Activated naive CD4-positive, alpha-beta T cell treated with anti-CD3 and anti-CD28 coated beads, Interleukin-2, amount 10 ng/mL, durations not matched to agents 7 days and 5 days (primary cell): Measurements from ENCODE around the gene SH3TC1.

Source experiments
- CTCF ChIA-PET: fragments of 350-600 bp; sonication (Branson Sonifier 250); formaldehyde crosslinking; loops from one replicate; lab custom pipeline; 2021; ENCODE audit warnings: antibody characterized with exemption; lab: Charles Lee
- DNase-seq: peaks from one replicate; pipeline ENCODE4 v3.0.0-alpha.2; 2020
- H3K27ac Mint-ChIP-seq: one replicate; pipeline ENCODE4 v1.8.0; 2021; ENCODE audit warnings: mild to moderate bottlenecking, moderate library complexity, mixed read lengths
- H3K27me3 Mint-ChIP-seq: one replicate; pipeline ENCODE4 v1.8.0; 2021; ENCODE audit warnings: mild to moderate bottlenecking, mixed read lengths
- H3K36me3 Mint-ChIP-seq: one replicate; pipeline ENCODE4 v1.8.0; 2021; ENCODE audit warnings: mixed read lengths
- H3K4me1 Mint-ChIP-seq: one replicate; pipeline ENCODE4 v1.8.0; 2021; ENCODE audit warnings: mixed read lengths
- H3K4me3 Mint-ChIP-seq: one replicate; pipeline ENCODE4 v1.8.0; 2021; ENCODE audit warnings: mild to moderate bottlenecking, moderate library complexity, mixed read lengths
- H3K9me3 Mint-ChIP-seq: one replicate; pipeline ENCODE4 v1.8.0; 2021; ENCODE audit warnings: mixed read lengths

SH3TC1 gene

DNA sequence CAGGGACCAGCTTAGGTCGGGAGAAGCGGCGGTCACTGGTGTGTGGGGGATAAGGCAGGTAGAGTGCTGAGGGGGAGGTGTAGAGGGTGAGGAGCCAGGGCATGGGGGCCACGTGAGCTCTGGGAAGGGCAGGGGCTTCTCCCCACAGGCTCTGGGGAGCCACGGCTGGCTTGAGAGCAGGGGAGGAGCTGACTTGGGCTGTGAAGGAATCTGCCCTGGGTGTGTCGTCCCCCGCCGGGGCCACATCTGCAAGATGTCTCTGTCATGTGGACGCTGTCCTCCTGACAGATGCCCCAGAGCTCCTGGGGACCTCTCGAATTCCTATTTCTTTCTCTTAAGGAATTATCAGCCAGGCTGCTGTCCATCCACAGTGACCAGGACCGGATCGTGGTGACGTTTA lies 15.0 kb downstream of the SH3TC1 start:
- Mint-ChIP-seq H3K4me3 (no peak overlapping the region), H3K4me1 (peaks cover 4% of the 10 kb centered on the region), H3K36me3 (no peaks in the 10 kb centered on the region), H3K9me3 (no peaks in the 10 kb centered on the region), H3K27me3 (no peaks in the 10 kb centered on the region), H3K27ac (no peak overlapping the region)
- CTCF ChIA-PET = interaction anchor here (1.7 kb wide), 1 partner anchor 37 kb away, joined by 4 read pairs; no protein-coding TSS in a partner anchor
- DNase-seq = no peak

DNA sequence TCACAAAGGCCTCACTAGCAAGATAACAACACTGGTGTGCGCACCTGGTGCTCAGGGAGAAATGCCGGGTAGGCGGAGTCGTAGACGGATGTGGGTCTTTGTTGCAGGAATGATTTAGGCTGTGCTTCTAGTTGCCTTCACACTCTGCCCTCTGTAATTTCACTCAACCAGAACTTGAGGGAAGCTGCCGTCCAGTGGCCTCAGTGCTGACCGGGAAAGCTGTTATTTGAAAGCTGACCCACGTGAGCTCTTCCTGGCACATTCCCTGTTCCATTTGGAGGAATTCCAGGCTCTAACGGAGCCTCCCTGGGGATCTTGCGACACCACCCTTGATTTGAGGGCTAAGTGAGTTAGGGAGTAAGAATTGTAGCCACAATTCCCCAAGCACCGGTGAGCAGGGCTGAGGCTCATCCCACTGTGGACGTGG lies 15.9 kb downstream of the SH3TC1 start:
- no peak for DNase-seq
- H3K4me3 Mint-ChIP-seq = no peak overlapping the region
- CTCF ChIA-PET = no interaction called here
- no peak overlapping the region for H3K27ac Mint-ChIP-seq
- no peaks in the 10 kb centered on the region for H3K27me3 Mint-ChIP-seq
- no peaks in the 10 kb centered on the region for H3K9me3 Mint-ChIP-seq
- H3K4me1 Mint-ChIP-seq = peaks cover 4% of the 10 kb centered on the region
- H3K36me3 Mint-ChIP-seq = no peaks in the 10 kb centered on the region

DNA sequence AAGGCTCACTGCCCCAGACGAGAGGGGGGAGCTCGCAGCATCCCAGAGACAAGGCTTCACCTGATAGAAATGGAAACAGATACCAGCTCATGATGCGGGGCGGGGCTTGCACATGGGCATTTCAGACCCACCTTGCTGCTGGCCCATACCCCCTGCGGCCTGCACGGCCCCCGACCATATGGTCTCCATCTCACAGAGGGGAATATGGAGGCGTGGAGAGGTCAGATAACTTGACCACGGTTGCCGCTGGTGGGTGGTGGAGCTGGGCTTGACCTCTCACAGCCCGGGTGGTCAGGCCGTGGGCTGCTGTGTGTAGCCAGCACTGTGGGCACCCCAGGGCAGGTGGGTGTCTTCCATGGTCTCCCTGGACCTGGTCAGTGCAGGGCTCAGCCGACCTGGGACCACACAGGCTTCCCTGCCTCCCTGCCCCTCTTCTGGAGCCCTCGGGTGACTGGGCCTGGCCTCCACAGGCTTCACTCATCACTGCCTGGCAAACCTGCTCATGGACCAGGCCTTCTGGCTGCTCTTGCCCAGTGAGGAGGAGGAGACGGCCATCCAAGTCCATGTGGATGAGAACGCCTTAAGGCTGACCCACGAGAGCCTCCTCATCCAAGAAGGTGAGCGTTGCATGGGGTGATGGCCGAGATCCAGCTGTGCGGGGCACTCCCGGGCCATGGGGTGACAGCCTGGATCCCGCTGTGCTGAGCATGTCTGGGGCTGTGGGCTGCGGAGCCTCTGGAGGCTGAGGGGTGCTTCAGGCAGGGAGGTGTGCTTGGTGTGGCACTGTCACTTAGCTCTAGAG lies 16.8 kb downstream of the SH3TC1 start:
- CTCF ChIA-PET = no interaction called here
- Mint-ChIP-seq H3K27me3 (no peaks in the 10 kb centered on the region), H3K4me1 (peaks cover 4% of the 10 kb centered on the region), H3K4me3 (no peak overlapping the region), H3K36me3 (no peaks in the 10 kb centered on the region), H3K9me3 (no peaks in the 10 kb centered on the region), H3K27ac (no peak overlapping the region)
- DNase-seq = no peak

DNA sequence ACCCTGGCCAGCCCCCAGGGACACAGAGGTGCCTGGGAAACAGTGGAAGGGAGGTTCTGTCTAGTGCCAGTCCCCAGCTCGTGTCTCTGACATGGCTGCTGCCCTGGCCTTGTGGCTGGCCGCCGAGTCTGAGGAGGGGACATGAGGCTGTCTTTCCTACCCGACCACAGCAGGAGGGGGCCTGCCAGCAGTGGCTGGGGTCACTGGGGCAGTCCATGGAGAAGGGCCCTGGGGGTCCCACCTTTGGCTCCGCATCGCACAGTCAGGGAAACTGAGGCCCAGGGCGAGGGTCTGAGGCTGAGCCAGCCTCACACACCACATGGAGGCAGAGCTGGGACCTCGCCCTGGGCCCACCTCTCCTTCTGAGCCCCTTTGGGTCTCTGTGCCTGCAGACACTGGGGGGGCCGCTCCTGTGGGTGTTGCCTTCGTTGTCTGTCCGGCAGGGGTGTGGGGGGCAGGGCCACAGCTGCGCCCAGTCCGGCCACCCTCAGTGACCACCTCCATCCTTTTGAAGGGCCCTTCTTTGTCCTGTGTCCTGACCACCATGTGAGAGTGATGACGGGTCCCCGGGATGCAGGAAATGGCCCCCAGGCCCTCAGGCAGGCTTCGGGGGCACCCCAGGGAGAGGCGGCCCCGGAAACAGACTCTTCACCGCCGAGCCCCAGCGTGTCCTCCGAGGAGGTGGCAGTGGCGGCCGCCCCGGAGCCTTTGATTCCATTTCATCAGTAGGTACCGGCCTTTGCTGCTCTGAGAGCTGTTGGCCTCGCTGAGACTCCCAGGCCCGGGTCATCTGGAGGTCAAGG lies 17.6 kb downstream of the SH3TC1 start:
- H3K4me1 Mint-ChIP-seq = peaks cover 11% of the 10 kb centered on the region
- DNase-seq = no peak
- no peak overlapping the region for H3K27ac Mint-ChIP-seq
- no peak overlapping the region for H3K4me3 Mint-ChIP-seq
- no peaks in the 10 kb centered on the region for H3K9me3 Mint-ChIP-seq
- CTCF ChIA-PET = no interaction called here
- no peaks in the 10 kb centered on the region for H3K27me3 Mint-ChIP-seq
- peaks cover 3% of the 10 kb centered on the region for H3K36me3 Mint-ChIP-seq

DNA sequence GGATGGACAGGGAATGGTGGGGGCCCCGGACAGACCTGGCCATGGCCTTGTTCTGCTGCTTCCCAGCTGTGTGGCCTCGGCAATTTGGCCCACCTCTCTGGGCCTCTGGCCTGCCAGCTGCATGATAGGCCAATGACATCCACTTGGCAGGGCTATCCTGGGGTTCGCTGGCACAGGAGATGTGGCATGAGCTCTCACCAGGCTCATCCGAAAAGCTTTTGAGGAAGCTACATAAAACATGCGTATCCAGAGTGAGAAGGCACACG lies 18.1 kb downstream of the SH3TC1 start:
- CTCF ChIA-PET = no interaction called here
- no peak overlapping the region for H3K27ac Mint-ChIP-seq
- peaks cover 16% of the 10 kb centered on the region for H3K4me1 Mint-ChIP-seq
- H3K9me3 Mint-ChIP-seq = no peaks in the 10 kb centered on the region
- H3K27me3 Mint-ChIP-seq = no peaks in the 10 kb centered on the region
- no peak for DNase-seq
- peaks cover 4% of the 10 kb centered on the region for H3K36me3 Mint-ChIP-seq
- no peak overlapping the region for H3K4me3 Mint-ChIP-seq

DNA sequence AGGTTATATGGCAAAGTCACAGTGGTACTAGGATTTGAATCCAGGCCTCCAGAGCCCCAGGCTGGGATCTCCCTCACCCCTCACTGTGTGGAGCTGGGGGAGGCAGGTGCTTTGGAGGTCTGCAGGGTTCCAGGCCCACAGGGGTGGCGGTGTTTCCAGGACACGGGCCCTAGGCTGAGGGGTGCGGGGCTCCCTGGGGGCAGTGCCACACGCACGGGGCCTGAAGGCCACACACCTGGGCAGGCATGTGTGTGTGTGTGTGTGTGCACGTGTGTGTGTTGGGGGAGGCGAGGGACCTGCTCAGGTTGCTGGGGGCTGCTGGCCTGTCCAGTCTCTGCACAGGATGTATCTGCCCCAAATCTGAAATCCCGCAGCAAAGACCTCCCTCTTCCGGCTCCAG lies 18.8 kb downstream of the SH3TC1 start:
- Mint-ChIP-seq H3K4me3 (no peak overlapping the region), H3K4me1 (peaks cover 18% of the 10 kb centered on the region), H3K27me3 (no peaks in the 10 kb centered on the region), H3K27ac (no peak overlapping the region), H3K9me3 (no peaks in the 10 kb centered on the region), H3K36me3 (peaks cover 7% of the 10 kb centered on the region)
- DNase-seq = no peak
- CTCF ChIA-PET = interaction anchor here (0.8 kb wide), 1 partner anchor 41 kb away, joined by 4 read pairs; no protein-coding TSS in a partner anchor

DNA sequence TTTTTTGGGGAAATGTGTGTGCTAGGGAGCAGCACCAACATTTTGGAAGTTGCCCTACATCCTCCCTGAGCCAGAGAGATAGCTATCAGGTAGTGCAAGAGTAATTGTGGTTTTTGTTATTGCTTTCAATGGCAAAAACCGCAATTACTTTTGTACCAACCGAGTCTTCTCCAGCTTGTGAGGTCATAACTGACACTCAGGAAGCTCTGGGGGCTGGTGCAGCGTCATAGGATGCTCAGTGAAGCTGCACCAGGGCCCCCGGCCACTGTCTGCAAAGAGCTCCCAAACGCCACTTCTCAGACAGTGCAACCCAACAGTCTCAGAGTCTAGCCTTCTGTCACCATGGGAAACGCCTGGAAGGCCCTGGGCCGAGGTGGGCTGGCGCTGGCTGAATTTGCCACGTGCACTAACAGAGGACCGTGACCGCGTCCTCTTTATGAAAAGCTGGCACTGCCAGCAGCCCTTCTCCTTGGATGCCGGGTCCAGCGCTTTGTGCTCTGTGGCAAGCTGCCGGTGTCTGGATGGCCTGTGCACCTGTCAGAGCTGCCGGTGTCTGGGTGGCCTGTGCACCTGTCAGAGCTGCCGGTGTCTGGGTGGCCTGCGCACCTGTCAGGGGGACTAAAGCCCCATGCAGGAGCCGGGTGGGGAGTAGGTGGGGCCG lies 19.4 kb downstream of the SH3TC1 start:
- Mint-ChIP-seq H3K9me3 (no peaks in the 10 kb centered on the region), H3K27me3 (no peaks in the 10 kb centered on the region), H3K36me3 (peaks cover 7% of the 10 kb centered on the region), H3K27ac (peak overlapping the region; percentile 19), H3K4me1 (peaks cover 18% of the 10 kb centered on the region), H3K4me3 (no peak overlapping the region)
- CTCF ChIA-PET = interaction anchor here (0.8 kb wide), 1 partner anchor 42 kb away, joined by 4 read pairs; no protein-coding TSS in a partner anchor
- no peak for DNase-seq

DNA sequence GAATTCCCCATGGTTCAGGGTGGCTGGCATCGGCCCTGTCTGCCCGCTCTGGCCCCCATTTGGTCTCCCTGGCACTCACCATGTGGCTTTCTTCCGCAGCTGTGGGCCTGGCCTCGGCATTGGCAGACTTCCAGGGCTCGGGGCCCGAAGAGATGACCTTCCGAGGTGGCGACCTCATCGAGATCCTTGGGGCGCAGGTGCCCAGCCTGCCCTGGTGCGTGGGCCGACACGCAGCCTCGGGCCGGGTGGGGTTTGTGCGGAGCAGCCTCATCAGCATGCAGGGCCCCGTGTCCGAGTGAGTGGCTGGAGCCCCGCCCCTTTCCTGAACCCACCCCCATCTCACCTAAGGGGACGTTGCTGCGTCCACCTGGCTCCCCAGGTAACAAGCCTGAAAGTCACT lies 20.1 kb downstream of the SH3TC1 start:
- DNase-seq = no peak
- H3K36me3 Mint-ChIP-seq = peaks cover 13% of the 10 kb centered on the region
- H3K4me1 Mint-ChIP-seq = peaks cover 24% of the 10 kb centered on the region
- CTCF ChIA-PET = no interaction called here
- no peaks in the 10 kb centered on the region for H3K9me3 Mint-ChIP-seq
- H3K4me3 Mint-ChIP-seq = no peak overlapping the region
- no peak overlapping the region for H3K27ac Mint-ChIP-seq
- H3K27me3 Mint-ChIP-seq = no peaks in the 10 kb centered on the region

DNA sequence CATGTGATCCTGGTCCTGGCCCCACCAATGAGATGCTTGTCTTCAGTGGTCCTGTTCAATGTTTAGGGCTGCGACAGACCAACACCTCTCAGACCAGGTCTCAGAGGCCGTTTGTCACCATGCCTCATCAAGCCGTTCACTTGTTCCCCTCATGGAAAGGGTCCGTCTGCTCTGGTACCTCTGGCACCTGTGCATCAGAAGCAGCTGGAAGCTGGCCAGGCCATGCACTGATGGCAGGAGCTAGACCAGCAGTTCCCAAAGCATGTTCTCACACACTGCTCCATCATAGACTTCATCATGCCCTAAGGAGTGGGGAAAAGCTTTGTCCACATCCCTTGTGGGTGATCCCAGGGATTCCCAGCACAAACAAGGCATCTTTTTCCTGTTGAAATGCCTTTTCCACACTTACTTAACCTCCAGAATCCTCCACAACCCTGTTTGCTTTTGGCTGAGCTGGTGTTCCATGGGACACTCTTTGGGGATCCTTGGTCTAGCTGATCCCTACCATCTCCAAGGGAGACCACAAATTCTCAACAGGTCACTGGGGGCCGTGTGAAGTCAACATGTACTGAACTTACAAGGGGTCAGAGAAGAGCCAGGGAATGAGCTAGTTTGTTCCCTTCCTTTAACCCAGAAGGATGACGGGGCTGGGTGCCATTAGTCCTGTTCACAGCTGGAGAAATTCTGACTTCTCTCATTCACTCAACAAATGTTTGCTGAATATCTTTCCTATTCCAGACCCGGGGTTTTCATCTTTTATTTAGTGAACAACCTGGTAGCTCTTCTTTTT lies 21.8 kb downstream of the SH3TC1 start:
- Mint-ChIP-seq H3K4me1 (peaks cover 34% of the 10 kb centered on the region), H3K9me3 (no peaks in the 10 kb centered on the region), H3K36me3 (peaks cover 13% of the 10 kb centered on the region), H3K27ac (no peak overlapping the region), H3K4me3 (no peak overlapping the region), H3K27me3 (no peaks in the 10 kb centered on the region)
- CTCF ChIA-PET = interaction anchor here (1.3 to 2.1 kb wide), 2 partner anchors 21 to 44 kb away, joined by 3 to 6 read pairs; no protein-coding TSS in a partner anchor
- no peak for DNase-seq

DNA sequence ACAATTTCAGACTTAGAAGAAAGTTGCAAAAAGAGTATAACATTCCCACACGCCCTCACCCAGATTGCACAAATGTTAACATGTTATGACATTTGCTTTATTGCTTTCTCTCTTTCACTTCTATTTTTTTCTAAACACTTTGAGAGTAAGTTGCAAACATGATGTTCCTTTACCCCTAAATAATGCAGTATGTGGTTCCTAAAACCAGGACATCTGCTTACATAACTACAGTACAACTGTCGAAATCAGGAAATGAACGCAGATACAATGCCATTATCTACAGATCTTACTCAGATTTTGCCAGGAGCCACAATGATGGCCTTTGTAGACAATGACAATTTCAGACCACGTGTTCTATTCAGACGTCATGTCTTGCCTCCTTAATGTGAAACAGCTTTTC lies 22.4 kb downstream of the SH3TC1 start:
- peaks cover 35% of the 10 kb centered on the region for H3K4me1 Mint-ChIP-seq
- peak overlapping the region; percentile 57 for H3K27ac Mint-ChIP-seq
- peaks cover 13% of the 10 kb centered on the region for H3K36me3 Mint-ChIP-seq
- CTCF ChIA-PET = interaction anchor here (1.3 to 2.1 kb wide), 2 partner anchors 21 to 45 kb away, joined by 3 to 6 read pairs; no protein-coding TSS in a partner anchor
- no peak overlapping the region for H3K4me3 Mint-ChIP-seq
- DNase-seq = no peak
- H3K27me3 Mint-ChIP-seq = no peaks in the 10 kb centered on the region
- no peaks in the 10 kb centered on the region for H3K9me3 Mint-ChIP-seq

DNA sequence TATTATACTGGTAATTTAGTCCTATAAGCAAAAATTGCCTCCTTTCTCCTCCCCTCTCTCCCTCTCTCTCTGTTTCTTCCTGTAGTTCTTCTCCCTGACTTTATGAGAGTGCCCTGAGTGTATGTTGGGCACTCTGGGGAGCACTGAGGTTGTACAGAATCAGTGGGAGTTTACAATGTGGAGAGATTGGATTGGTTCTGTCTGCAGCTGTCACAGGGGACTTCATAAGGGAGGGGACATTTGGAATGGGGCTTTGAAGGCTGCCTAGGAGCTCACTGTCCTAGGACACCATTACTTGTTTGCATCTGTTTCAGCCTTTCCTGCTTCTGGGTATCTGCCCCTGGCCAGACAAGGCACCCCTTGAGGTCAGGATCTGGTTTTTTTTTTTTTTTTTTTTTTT lies 22.9 kb downstream of the SH3TC1 start:
- Mint-ChIP-seq H3K4me1 (peaks cover 39% of the 10 kb centered on the region), H3K27me3 (no peaks in the 10 kb centered on the region), H3K36me3 (peaks cover 13% of the 10 kb centered on the region), H3K27ac (no peak overlapping the region), H3K9me3 (no peaks in the 10 kb centered on the region), H3K4me3 (no peak overlapping the region)
- CTCF ChIA-PET = interaction anchor here (1.3 to 2.1 kb wide), 2 partner anchors 20 to 45 kb away, joined by 3 to 6 read pairs; no protein-coding TSS in a partner anchor
- DNase-seq = no peak

DNA sequence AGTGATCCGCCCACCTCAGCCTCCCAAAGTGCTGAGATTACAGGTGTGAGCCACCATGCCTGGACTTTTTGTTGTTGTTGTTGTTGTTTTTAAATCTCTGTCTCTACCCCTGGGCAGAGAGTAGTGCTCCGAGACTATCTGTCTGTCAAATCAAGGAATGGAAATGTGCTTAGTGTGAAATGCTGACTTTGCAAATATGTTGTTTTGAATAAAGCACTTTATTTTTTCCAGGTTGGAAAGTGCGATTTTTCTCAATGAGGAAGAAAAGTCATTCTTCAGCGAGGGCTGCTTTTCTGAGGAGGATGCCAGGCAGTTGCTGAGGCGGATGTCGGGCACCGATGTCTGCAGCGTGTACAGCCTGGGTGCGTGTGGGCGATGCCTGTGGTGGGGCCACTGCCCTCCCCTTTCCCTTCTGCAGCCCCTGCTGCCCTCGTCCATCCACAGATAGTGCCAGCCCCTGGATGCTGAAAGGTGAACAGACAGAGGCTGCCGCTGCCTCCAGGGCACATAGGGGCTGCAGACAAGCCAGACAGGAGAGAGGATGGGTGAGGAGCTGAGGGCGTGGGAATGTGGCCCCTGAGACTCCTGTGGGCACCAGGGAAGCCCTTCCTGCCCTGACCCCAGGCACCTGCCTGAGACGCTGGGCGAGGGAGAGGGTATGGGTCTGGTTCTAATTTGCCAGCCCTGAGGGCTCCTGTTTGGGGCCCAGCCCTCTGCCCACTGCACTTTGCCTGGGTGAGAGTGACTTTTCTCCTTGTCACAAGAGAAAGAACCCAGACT lies 23.7 kb downstream of the SH3TC1 start:
- Mint-ChIP-seq H3K27me3 (no peaks in the 10 kb centered on the region), H3K4me1 (peaks cover 42% of the 10 kb centered on the region), H3K27ac (peak overlapping the region; percentile 65)

More for the DNA sequence above, 23.7 kb downstream of the SH3TC1 start:
- Mint-ChIP-seq H3K36me3 (peaks cover 13% of the 10 kb centered on the region), H3K9me3 (no peaks in the 10 kb centered on the region), H3K4me3 (no peak overlapping the region)
- no peak for DNase-seq
- CTCF ChIA-PET = interaction anchor here (1.3 to 2.1 kb wide), 2 partner anchors 19 to 46 kb away, joined by 3 to 6 read pairs; no protein-coding TSS in a partner anchor
